ENCODE measurements around the gene SMIM44. TPM values are rescaled to one million over a fixed set of nuclear protein-coding genes. Genes with fewer than 3 reads are reported as not detected.

The SMIM44 gene
- total and polyA plus RNA-seq, 9 of the 15 experiments (the other 6 are each of a cell fraction or from before 2014, with no cell fraction given), result not detected

- TF ChIP-seq, protein P1, sequence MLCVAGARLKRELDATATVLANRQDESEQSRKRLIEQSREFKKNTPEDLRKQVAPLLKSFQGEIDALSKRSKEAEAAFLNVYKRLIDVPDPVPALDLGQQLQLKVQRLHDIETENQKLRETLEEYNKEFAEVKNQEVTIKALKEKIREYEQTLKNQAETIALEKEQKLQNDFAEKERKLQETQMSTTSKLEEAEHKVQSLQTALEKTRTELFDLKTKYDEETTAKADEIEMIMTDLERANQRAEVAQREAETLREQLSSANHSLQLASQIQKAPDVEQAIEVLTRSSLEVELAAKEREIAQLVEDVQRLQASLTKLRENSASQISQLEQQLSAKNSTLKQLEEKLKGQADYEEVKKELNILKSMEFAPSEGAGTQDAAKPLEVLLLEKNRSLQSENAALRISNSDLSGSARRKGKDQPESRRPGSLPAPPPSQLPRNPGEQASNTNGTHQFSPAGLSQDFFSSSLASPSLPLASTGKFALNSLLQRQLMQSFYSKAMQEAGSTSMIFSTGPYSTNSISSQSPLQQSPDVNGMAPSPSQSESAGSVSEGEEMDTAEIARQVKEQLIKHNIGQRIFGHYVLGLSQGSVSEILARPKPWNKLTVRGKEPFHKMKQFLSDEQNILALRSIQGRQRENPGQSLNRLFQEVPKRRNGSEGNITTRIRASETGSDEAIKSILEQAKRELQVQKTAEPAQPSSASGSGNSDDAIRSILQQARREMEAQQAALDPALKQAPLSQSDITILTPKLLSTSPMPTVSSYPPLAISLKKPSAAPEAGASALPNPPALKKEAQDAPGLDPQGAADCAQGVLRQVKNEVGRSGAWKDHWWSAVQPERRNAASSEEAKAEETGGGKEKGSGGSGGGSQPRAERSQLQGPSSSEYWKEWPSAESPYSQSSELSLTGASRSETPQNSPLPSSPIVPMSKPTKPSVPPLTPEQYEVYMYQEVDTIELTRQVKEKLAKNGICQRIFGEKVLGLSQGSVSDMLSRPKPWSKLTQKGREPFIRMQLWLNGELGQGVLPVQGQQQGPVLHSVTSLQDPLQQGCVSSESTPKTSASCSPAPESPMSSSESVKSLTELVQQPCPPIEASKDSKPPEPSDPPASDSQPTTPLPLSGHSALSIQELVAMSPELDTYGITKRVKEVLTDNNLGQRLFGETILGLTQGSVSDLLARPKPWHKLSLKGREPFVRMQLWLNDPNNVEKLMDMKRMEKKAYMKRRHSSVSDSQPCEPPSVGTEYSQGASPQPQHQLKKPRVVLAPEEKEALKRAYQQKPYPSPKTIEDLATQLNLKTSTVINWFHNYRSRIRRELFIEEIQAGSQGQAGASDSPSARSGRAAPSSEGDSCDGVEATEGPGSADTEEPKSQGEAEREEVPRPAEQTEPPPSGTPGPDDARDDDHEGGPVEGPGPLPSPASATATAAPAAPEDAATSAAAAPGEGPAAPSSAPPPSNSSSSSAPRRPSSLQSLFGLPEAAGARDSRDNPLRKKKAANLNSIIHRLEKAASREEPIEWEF (CRISPR knock-in tag; IDR thresholded peaks at IDR 0.05), result no peak
- TF ChIP-seq NCOA1 (IDR thresholded peaks at IDR 0.05; ENCODE audit: low read depth) (no peak), ZNF232 (CRISPR knock-in tag; IDR thresholded peaks at IDR 0.05) (no peak), MXI1 (IDR thresholded peaks at IDR 0.05; ENCODE audit: low read depth, low read length) (peak; percentile 58), ZFP30 (CRISPR knock-in tag; IDR thresholded peaks at IDR 0.05; ENCODE audit: borderline replicate concordance) (no peak), CBX3 (IDR thresholded peaks at IDR 0.05; ENCODE audit: borderline replicate concordance in 1 of 2, low read length in 2 of 2) (peak in 1 of 2 experiments; percentile 24; a peak in 1 of 3 replicates), SUPT5H (IDR thresholded peaks at IDR 0.05) (peak; percentile 85), ZNF224 (CRISPR knock-in tag; IDR thresholded peaks at IDR 0.05) (no peak), ZNF384 (IDR thresholded peaks at IDR 0.05; ENCODE audit: low read depth, low read length) (no peak), SP1 (CRISPR knock-in tag; IDR thresholded peaks at IDR 0.05) (peak; percentile 92), MAZ (CRISPR knock-in tag; conservative IDR thresholded peaks at IDR 0.05 in 1 of 2, IDR thresholded peaks at IDR 0.05 in 1 of 2) (peak; percentile 60 to 72), ZNF212 (CRISPR knock-in tag; IDR thresholded peaks at IDR 0.05) (no peak), ZFP1 (CRISPR knock-in tag; IDR thresholded peaks at IDR 0.05) (no peak), NR2C2 (CRISPR knock-in tag; IDR thresholded peaks at IDR 0.05) (peak; percentile 60; the same call in 1 of the 2 replicates), NR2C2 (tag; IDR thresholded peaks at IDR 0.05) (0 out of 2 replicates have a peak, but pooled peaks have one; percentile 32), MCM7 (IDR thresholded peaks at IDR 0.05) (no peak), FOXM1 (IDR thresholded peaks at IDR 0.05; ENCODE audit: low read depth) (peak; percentile 69; the same call in 1 of the 2 replicates), FOXM1 (CRISPR knock-in tag; IDR thresholded peaks at IDR 0.05; ENCODE audit: low read depth) (no peak), ZNF589 (CRISPR knock-in tag; IDR thresholded peaks at IDR 0.05; ENCODE audit: low read depth) (no peak)
- TF ChIP-seq, protein P2, sequence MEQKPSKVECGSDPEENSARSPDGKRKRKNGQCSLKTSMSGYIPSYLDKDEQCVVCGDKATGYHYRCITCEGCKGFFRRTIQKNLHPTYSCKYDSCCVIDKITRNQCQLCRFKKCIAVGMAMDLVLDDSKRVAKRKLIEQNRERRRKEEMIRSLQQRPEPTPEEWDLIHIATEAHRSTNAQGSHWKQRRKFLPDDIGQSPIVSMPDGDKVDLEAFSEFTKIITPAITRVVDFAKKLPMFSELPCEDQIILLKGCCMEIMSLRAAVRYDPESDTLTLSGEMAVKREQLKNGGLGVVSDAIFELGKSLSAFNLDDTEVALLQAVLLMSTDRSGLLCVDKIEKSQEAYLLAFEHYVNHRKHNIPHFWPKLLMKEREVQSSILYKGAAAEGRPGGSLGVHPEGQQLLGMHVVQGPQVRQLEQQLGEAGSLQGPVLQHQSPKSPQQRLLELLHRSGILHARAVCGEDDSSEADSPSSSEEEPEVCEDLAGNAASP (IDR thresholded peaks at IDR 0.05), result no peak
- TF ChIP-seq, protein P3, sequence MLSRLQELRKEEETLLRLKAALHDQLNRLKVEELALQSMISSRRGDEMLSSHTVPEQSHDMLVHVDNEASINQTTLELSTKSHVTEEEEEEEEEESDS (CRISPR knock-in tag; IDR thresholded peaks at IDR 0.05), result no peak
Observed at GRCh38 chr19:3500429-3501101, 17.3 kb upstream of the SMIM44 start, which contains the start of gene DOHH (continued).

Data from K562 (cell line).